Fibroblast of pulmonary artery (primary cell): ENCODE measurements around the gene CAMK1D.

Experiments used
- DNase-seq: peaks from one replicate; pipeline ENCODE4 v3.0.0-alpha.2; 2010; ENCODE audit warnings: low read depth
- H3K4me3 ChIP-seq: replicated peaks from 2 replicates; pipeline ENCODE4 v1.5.1; 2011; ENCODE audit warnings: low read depth, mild to moderate bottlenecking, control low read depth, low read length, moderate library complexity
- TF ChIP-seq, protein P1 (sequence below): IDR thresholded peaks from 2 replicates; pipeline ENCODE4 v1.5.1; 2011; ENCODE audit warnings: mild to moderate bottlenecking, control low read depth, low read length, inconsistent platforms; ENCODE audit errors: missing control alignments

CAMK1D gene

DNA sequence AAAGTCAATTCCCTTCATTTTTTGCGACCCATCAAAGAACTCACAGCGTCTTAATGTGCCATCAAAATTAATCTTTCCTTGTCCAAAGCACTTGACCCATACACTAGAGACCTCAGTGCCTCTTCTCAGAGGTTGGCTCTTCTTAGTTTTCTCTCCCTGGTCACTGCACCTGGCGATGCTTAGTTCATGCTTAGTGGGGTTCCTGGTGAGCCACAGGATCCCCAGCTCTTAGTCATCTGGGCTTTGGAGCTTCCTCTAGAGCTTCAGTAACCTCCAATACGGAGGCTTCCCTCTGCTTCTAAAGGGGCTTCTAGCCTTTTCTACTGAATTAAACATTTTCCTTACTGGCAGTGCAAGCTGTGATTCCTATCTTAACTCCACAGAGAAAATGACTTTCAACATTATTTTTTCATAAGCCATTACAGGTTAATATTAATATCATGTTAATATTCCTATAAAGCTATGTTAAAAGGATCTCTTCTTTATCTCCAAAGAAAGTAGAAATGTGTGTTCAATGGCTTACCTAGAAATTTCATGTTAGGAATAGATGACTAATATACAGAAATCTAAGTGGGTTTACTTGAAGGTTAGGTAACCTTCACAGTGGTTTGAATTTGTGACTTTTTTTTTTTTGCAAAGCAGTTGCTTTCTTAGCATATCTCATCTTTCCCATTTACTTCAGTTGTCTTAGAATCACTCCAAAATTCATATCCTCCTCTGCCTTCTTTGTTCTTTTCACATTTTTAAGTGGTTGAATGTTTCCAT, 295.2 kb downstream of the CAMK1D start:
- TF ChIP-seq, protein P1, sequence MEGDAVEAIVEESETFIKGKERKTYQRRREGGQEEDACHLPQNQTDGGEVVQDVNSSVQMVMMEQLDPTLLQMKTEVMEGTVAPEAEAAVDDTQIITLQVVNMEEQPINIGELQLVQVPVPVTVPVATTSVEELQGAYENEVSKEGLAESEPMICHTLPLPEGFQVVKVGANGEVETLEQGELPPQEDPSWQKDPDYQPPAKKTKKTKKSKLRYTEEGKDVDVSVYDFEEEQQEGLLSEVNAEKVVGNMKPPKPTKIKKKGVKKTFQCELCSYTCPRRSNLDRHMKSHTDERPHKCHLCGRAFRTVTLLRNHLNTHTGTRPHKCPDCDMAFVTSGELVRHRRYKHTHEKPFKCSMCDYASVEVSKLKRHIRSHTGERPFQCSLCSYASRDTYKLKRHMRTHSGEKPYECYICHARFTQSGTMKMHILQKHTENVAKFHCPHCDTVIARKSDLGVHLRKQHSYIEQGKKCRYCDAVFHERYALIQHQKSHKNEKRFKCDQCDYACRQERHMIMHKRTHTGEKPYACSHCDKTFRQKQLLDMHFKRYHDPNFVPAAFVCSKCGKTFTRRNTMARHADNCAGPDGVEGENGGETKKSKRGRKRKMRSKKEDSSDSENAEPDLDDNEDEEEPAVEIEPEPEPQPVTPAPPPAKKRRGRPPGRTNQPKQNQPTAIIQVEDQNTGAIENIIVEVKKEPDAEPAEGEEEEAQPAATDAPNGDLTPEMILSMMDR: no peak
- H3K4me3 ChIP-seq: no peak overlapping the region
- no peak for DNase-seq

DNA sequence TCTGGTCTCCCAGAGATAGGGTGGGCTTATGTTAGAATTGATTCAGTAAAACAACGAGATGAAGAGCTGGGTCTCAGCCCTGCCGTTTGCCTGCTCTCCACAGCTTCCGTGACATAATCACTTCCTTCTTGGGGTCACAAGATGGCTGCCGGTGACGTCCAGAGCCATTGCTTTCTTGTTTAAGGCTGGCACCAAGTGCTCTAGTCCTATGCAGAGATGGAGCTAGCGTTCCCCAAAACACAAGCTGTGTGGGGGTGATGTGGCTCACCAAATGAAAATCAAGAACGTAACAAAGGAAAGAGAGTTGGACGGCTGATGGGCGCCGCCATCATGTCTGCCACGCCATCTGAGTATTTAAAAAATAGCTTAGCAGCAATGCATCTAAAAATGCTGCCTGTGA, 296.1 kb downstream of the CAMK1D start:
- DNase-seq: no peak
- TF ChIP-seq, protein P1: no peak
- H3K4me3 ChIP-seq: no peak overlapping the region

DNA sequence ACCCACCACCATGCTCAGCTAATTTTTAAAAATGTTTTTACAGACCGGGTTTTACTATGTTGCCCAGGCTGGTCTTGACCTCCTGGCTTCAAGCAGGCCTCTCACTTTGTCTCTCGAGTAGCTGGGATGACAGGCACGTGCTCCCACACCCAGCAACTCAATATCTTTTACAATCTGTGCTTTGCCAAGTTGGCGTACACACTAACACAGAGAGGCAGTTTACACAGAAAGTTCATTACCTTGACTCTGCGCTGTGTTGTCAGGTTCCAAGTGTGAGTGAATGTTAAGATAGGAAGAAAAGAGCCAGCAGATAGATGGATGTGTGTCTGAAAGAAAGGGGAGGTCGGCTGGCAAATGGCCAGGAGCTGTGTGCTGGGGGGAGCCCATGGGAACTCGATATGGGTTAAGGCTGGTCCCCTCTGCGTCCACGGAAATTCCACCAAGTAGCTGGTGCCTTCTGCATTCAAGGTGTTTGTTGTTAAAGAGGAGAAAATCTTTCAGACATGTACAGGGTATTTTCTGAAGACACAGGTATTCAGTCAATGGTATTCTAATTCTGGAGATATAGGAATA, 299.8 kb downstream of the CAMK1D start:
- no peak for DNase-seq
- no peak overlapping the region for H3K4me3 ChIP-seq
- TF ChIP-seq, protein P1: no peak

DNA sequence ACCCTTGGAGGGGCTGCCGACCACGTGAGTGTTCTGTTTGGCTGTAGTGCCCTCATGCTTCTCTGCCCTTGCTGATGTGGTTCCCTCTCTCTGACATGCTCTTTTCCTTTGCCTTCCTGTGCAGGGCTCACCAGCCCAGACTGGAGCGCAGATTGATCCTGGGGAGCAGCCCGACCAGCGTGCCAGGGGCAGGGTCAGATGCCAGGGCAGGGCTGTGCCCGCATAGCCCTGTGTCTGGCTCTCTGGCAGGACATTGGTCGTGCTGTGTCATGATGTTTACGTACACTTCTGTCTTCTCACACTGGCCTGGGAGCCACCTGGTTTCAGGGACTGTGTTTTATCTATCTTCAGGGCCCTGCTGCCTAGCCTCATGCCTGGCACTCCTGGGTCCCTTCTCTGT, 300.8 kb downstream of the CAMK1D start:
- TF ChIP-seq, protein P1: no peak
- DNase-seq: no peak
- no peak overlapping the region for H3K4me3 ChIP-seq

DNA sequence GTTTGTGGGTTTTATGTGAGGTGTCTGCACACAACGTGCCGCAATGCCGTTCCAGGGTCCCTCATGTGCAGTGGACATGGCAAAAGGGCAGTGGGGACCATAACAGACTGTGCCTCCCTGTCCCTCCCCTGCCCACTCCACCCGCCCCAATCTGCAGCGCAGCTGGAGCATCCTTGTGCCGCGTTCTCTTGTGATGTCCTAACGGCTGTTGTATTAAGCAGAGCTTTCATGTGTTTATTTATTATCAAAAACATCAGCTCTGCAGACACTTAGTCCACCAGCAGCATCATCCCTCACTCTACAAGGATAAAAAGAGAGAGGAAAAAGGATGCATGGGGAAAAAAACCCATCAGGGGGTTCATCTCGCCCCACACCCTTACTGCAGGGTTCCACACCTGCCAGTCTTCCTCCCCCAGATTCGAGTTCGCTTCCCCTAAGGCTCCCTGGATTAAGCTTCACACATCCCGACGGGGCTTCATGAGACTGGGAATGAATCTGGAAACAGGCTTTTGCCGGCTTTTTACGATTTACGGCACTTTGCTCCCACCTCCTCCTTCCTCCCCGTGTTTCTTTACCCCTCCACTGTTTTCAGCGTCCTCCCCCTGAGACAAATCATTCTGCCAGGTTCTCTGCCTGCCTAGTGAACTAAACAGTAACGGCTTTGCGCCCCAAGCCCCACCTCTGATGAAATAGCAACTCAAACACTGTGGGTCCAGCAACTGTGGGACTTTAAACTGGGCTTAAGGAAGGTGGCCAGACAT, 301.4 kb downstream of the CAMK1D start:
- TF ChIP-seq, protein P1: no peak
- no peak for DNase-seq
- no peak overlapping the region for H3K4me3 ChIP-seq

DNA sequence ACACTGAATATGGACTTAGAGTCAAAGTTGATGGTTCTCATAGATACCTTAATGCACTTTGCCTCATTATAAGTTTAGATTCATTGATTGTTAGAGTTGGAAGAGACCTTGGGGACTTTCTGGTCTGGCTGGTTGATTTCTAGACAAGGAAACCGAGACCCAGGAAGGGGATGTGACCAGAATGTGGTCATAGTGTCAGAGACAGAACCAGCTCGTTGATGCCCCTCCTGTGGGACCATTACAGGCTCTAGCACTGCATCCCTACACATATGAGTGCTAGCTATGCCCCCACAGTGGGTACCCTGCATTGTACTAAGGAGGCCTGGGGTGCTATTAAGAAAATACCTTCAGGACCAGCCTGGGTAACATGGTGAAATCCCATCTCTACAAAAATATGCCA, 306.6 kb downstream of the CAMK1D start:
- no peak for DNase-seq
- H3K4me3 ChIP-seq: no peak overlapping the region
- TF ChIP-seq, protein P1: no peak
